WERI-Rb-1 (cell line): ENCODE data around the gene SGIP1.
"Not testable (repeated sequence)": the region's sequence is repeated elsewhere in the genome, so short reads cannot be mapped to it uniquely, and the experiment has no call there.

Experiments
- DNase-seq: peaks from one replicate; pipeline ENCODE4 v3.0.0-alpha.2; 2020
- H3K27ac ChIP-seq: fragments of 250-450 bp; sonication (Bioruptor Pico); 2 replicates; pipeline ENCODE4 v1.5.1; 2020; ENCODE audit warnings: mild to moderate bottlenecking, moderate library complexity
- H3K27me3 ChIP-seq: fragments of 250-450 bp; sonication (Bioruptor Pico); 2 replicates; pipeline ENCODE4 v1.5.1; 2021; ENCODE audit warnings: mild to moderate bottlenecking, low read depth, moderate library complexity; ENCODE audit not compliant: insufficient read depth, severe bottlenecking
- H3K36me3 ChIP-seq: fragments of 250-450 bp; sonication (Bioruptor Pico); 2 replicates; pipeline ENCODE4 v1.5.1; 2020; ENCODE audit warnings: mild to moderate bottlenecking, moderate library complexity
- H3K4me3 ChIP-seq: 2 replicates; pipeline ENCODE4 v1.5.1; 2011; ENCODE audit warnings: low read depth, mild to moderate bottlenecking, control low read depth, low read length
- H3K9me3 ChIP-seq: fragments of 250-450 bp; sonication (Bioruptor Pico); 2 replicates; pipeline ENCODE4 v1.5.1; 2021; ENCODE audit warnings: mild to moderate bottlenecking, moderate library complexity; ENCODE audit not compliant: severe bottlenecking
- TF ChIP-seq, protein P1 (sequence below): IDR thresholded peaks from 2 replicates; pipeline ENCODE4 v1.5.1; 2011; ENCODE audit warnings: low read depth, mild to moderate bottlenecking, control low read depth, inconsistent platforms, low read length

SGIP1 gene

GRCh38 chr1:66777831-66778230 lies 243.9 kb downstream of the SGIP1 start:
- H3K27me3 ChIP-seq: no peaks in the 10 kb centered on the region
- no peaks in the 10 kb centered on the region for H3K36me3 ChIP-seq
- TF ChIP-seq, protein P1, sequence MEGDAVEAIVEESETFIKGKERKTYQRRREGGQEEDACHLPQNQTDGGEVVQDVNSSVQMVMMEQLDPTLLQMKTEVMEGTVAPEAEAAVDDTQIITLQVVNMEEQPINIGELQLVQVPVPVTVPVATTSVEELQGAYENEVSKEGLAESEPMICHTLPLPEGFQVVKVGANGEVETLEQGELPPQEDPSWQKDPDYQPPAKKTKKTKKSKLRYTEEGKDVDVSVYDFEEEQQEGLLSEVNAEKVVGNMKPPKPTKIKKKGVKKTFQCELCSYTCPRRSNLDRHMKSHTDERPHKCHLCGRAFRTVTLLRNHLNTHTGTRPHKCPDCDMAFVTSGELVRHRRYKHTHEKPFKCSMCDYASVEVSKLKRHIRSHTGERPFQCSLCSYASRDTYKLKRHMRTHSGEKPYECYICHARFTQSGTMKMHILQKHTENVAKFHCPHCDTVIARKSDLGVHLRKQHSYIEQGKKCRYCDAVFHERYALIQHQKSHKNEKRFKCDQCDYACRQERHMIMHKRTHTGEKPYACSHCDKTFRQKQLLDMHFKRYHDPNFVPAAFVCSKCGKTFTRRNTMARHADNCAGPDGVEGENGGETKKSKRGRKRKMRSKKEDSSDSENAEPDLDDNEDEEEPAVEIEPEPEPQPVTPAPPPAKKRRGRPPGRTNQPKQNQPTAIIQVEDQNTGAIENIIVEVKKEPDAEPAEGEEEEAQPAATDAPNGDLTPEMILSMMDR: no peak
- no peaks in the 10 kb centered on the region for H3K9me3 ChIP-seq
- H3K4me3 ChIP-seq: no peak overlapping the region
- H3K27ac ChIP-seq: no peak overlapping the region
- no peak for DNase-seq

- no peak for DNase-seq
Observed at GRCh38 chr1:66778266-66778665, 244.3 kb downstream of the SGIP1 start.

GRCh38 chr1:66778969-66779368 lies 245.0 kb downstream of the SGIP1 start:
- TF ChIP-seq, protein P1: no peak
- no peaks in the 10 kb centered on the region for H3K27me3 ChIP-seq
- DNase-seq: no peak
- H3K4me3 ChIP-seq: no peak overlapping the region
- H3K27ac ChIP-seq: no peak overlapping the region
- no peaks in the 10 kb centered on the region for H3K9me3 ChIP-seq
- H3K36me3 ChIP-seq: no peaks in the 10 kb centered on the region

More at GRCh38 chr1:66778266-66778665, 244.3 kb downstream of the SGIP1 start:
- TF ChIP-seq, protein P1: no peak
- no peaks in the 10 kb centered on the region for H3K9me3 ChIP-seq
- H3K27me3 ChIP-seq: no peaks in the 10 kb centered on the region
- no peaks in the 10 kb centered on the region for H3K36me3 ChIP-seq
- H3K27ac ChIP-seq: no peak overlapping the region
- H3K4me3 ChIP-seq: no peak overlapping the region

DNA sequence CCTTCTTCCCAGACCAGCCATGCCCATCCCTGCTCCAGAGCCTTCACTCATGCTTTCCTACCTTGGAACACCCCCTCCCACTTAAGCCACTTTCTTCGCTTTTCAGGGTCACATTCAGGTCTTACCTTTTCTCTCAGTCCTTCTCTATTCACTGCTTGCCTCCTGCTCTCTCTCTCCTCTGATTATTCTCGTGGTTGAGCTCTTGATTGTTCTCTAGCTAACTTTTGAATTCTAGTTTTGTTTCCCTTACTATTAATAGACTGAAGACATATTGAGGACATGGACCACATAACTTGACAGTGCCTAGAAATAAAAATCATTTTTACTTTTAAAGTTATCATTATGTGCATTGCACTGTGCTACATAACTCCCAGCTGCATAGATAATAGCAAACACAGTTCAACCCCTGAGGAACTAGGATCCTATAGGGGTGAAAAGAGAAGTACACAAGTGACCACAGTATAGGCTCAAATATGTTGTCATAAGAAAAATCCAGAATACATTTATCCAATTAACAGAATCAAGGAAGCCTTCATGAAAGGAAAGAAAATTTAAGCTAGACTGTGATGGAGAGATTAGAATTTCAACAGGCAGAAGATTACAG lies 245.6 kb downstream of the SGIP1 start:
- H3K27ac ChIP-seq: no peak overlapping the region
- no peaks in the 10 kb centered on the region for H3K27me3 ChIP-seq
- no peak overlapping the region for H3K4me3 ChIP-seq
- TF ChIP-seq, protein P1: no peak
- DNase-seq: no peak
- no peaks in the 10 kb centered on the region for H3K9me3 ChIP-seq
- H3K36me3 ChIP-seq: no peaks in the 10 kb centered on the region

DNA sequence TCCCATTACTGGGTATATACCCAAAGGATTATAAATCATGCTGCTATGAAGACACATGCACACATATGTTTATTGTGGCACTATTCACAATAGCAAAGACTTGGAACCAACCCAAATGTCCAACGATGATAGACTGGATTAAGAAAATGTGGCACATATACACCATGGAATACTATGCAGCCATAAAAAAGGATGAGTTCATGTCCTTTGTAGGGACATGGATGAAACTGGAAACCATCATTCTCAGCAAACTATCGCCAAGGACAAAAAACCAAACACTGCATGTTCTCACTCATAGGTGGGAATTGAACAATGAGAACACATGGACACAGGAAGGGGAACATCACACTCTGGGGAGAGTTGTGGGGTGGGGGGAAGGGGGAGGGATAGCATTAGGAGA lies 251.8 kb downstream of the SGIP1 start:
- H3K27ac ChIP-seq, H3K36me3 ChIP-seq, DNase-seq, H3K9me3 ChIP-seq, H3K27me3 ChIP-seq, H3K4me3 ChIP-seq: not testable (repeated sequence)

GRCh38 chr1:66787641-66788040 lies 253.7 kb downstream of the SGIP1 start:
- no peak overlapping the region for H3K4me3 ChIP-seq
- H3K9me3 ChIP-seq: no peaks in the 10 kb centered on the region
- no peaks in the 10 kb centered on the region for H3K36me3 ChIP-seq
- DNase-seq: no peak
- no peak overlapping the region for H3K27ac ChIP-seq
- TF ChIP-seq, protein P1: no peak
- H3K27me3 ChIP-seq: no peaks in the 10 kb centered on the region
